22Rv1 (cell line): ENCODE data around the gene SLC26A9.

ENCODE experiments used
- H3K27ac ChIP-seq: fragments of 450-650 bp; 2 replicates; pipeline ENCODE4 v1.5.1; 2017
- CTCF ChIP-seq: fragments of 450-650 bp; IDR thresholded peaks from 2 replicates; pipeline ENCODE4 v1.5.1; 2017; ENCODE audit warnings: mild to moderate bottlenecking
- ZFX ChIP-seq: fragments of 450-650 bp; IDR thresholded peaks from 2 replicates; pipeline ENCODE4 v1.6.1; 2017; ENCODE audit warnings: antibody characterized with exemption, borderline replicate concordance

The SLC26A9 gene

GRCh38 chr1:205943245-205943644 is at the start of gene SLC26A9:
Gene SLC26A9, minus strand, starts transcription at chr1:205943456. Its CDS starts 7,636 bp downstream, at chr1:205935820.
- no peak for TF ChIP-seq ZFX
- TF ChIP-seq CTCF = no peak
- H3K27ac ChIP-seq = no peak within 1 kb of the TSS

- no peak for TF ChIP-seq ZFX
- no peak for TF ChIP-seq CTCF
- no peak overlapping the region for H3K27ac ChIP-seq
These were observed 49.1 kb upstream of the SLC26A9 start for GRCh38 chr1:205992218-205992882.

- no peak for TF ChIP-seq ZFX
- no peak for TF ChIP-seq CTCF
- no peak overlapping the region for H3K27ac ChIP-seq
These were observed 48.0 kb upstream of the SLC26A9 start for GRCh38 chr1:205991237-205991636.

GRCh38 chr1:205990226-205990625 is 47.0 kb upstream of the SLC26A9 start:
- H3K27ac ChIP-seq = no peak overlapping the region
- TF ChIP-seq CTCF = no peak
- TF ChIP-seq ZFX = no peak

GRCh38 chr1:205989786-205990185 is 46.5 kb upstream of the SLC26A9 start:
- TF ChIP-seq CTCF (no peak), ZFX (no peak)
- H3K27ac ChIP-seq = no peak overlapping the region

- TF ChIP-seq CTCF (no peak), ZFX (no peak)
- H3K27ac ChIP-seq = no peak overlapping the region
These were observed 45.3 kb upstream of the SLC26A9 start for GRCh38 chr1:205988585-205988995.

- TF ChIP-seq CTCF = no peak
- TF ChIP-seq ZFX = no peak
- H3K27ac ChIP-seq = no peak overlapping the region
These were observed 43.6 kb upstream of the SLC26A9 start for GRCh38 chr1:205986861-205987260.
